H1 (cell line): ENCODE measurements around the gene ARHGEF10L. TPM values are rescaled to one million over a fixed set of nuclear protein-coding genes. Genes with fewer than 3 reads are reported as not detected.

Source experiments
- CTCF ChIA-PET: fragments of 300-600 bp; sonication (Branson Sonifier 250); formaldehyde crosslinking; loops from one replicate; lab custom pipeline; 2021; ENCODE audit not compliant: partially characterized antibody; lab: Charles Lee
- POLR2A ChIA-PET: fragments of 300-600 bp; sonication (Branson Sonifier 250); formaldehyde crosslinking; loops from one replicate; lab custom pipeline; 2021; ENCODE audit warnings: inconsistent platforms; ENCODE audit not compliant: partially characterized antibody; lab: Charles Lee
- DNase-seq, 2 experiments: peaks; one replicate each; pipeline versions ENCODE4 v3.0.0 to v3.0.0-alpha.2; 2010 to 2022; ENCODE audit warnings: low spot score in 2 of 2, low read depth in 1 of 2, mixed read lengths in 1 of 2
- FAIRE-seq: peaks from 2 replicates; lab custom pipeline; 2011; peaks lifted over from hg19 to GRCh38; lab: Jason Lieb, UNC
- H2AFZ ChIP-seq: 2 replicates; pipeline ENCODE4 v1.8.1; 2012; ENCODE audit warnings: low read length, inconsistent platforms
- H2AK5ac ChIP-seq: 2 replicates; pipeline ENCODE4 v1.6.1; 2013; ENCODE audit warnings: low read depth, low read length
- H2BK120ac ChIP-seq: replicated peaks from 2 replicates; pipeline ENCODE3; 2013; ENCODE audit warnings: low read depth, low read length, inconsistent platforms
- H2BK12ac ChIP-seq: 2 replicates; pipeline ENCODE4 v1.6.1; 2013; ENCODE audit warnings: low read depth, low read length
- H2BK15ac ChIP-seq: 2 replicates; pipeline ENCODE4 v1.6.1; 2013; ENCODE audit warnings: low read length
- H2BK20ac ChIP-seq: 2 replicates; pipeline ENCODE4 v1.6.1; 2013; ENCODE audit warnings: low read length
- H2BK5ac ChIP-seq: 2 replicates; pipeline ENCODE4 v1.6.1; 2013; ENCODE audit warnings: low read depth, low read length
- H3K14ac ChIP-seq: 2 replicates; pipeline ENCODE4 v1.6.1; 2013; ENCODE audit warnings: inconsistent platforms; ENCODE audit not compliant: insufficient read length
- H3K18ac ChIP-seq: 2 replicates; pipeline ENCODE4 v1.6.1; 2013; ENCODE audit warnings: low read length; ENCODE audit errors: extremely low read depth
- H3K23ac ChIP-seq: 2 replicates; pipeline ENCODE4 v1.6.1; 2013; ENCODE audit warnings: inconsistent platforms; ENCODE audit not compliant: insufficient read length
- H3K23me2 ChIP-seq: 2 replicates; pipeline ENCODE4 v1.6.1; 2013; ENCODE audit warnings: low read depth, low read length
- H3K27ac ChIP-seq: 2 replicates; pipeline ENCODE4 v1.6.1; 2011; ENCODE audit warnings: low read depth, low read length, inconsistent platforms
- H3K27me3 ChIP-seq, 4 experiments: replicated peaks in 1 of 4; 1 replicate in 1 of 4; 2 replicates in 3 of 4; pipeline versions ENCODE4 v1.6.1 to v1.8.1; 2011 to 2013; ENCODE audit warnings: low read length in 3 of 4, mild to moderate bottlenecking in 3 of 4, inconsistent platforms in 2 of 4, mixed read lengths in 2 of 4, moderate library complexity in 1 of 4; ENCODE audit not compliant: control insufficient read depth in 3 of 4, insufficient read depth in 3 of 4; ENCODE audit errors: extremely low read depth in 1 of 4
- H3K36me3 ChIP-seq, 4 experiments: 2 replicates each; pipeline versions ENCODE4 v1.6.1 to v1.8.1; 2011 to 2013; ENCODE audit warnings: mild to moderate bottlenecking in 4 of 4, low read length in 3 of 4, moderate library complexity in 2 of 4, control low read depth in 1 of 4, inconsistent platforms in 1 of 4; ENCODE audit not compliant: insufficient read depth in 4 of 4, control insufficient read depth in 2 of 4
- H3K4ac ChIP-seq: replicated peaks from 2 replicates; pipeline ENCODE3; 2013; ENCODE audit warnings: low read length, low read depth, mixed read lengths, inconsistent platforms; ENCODE audit not compliant: insufficient read length
- H3K4me1 ChIP-seq, 4 experiments: replicated peaks in 1 of 4; 1 replicate in 1 of 4; 2 replicates in 3 of 4; pipeline versions ENCODE4 v1.6.1 to v1.8.1; 2011 to 2013; ENCODE audit warnings: low read length in 3 of 4, inconsistent platforms in 2 of 4, mixed read lengths in 1 of 4; ENCODE audit not compliant: insufficient read depth in 4 of 4, control insufficient read depth in 3 of 4
- H3K4me2 ChIP-seq, 2 experiments: 2 replicates each; pipeline versions ENCODE4 v1.6.1 to v1.8.1; 2011 to 2013; ENCODE audit warnings: low read depth in 2 of 2, low read length in 2 of 2, control low read depth in 1 of 2, inconsistent platforms in 1 of 2, mild to moderate bottlenecking in 1 of 2; ENCODE audit not compliant: insufficient read depth in 1 of 2
- H3K4me3 ChIP-seq, 4 experiments: fragments of 200-600, 300-600 bp in 1 of 4; sonication (generic), shearing (Covaris generic), sonication (Bioruptor Twin) in 1 of 4; 2 replicates each; pipeline versions ENCODE4 v1.5.1 to v1.8.1; 2011 to 2016; ENCODE audit warnings: low read length in 4 of 4, low read depth in 3 of 4, control low read depth in 2 of 4, inconsistent platforms in 2 of 4, mild to moderate bottlenecking in 2 of 4, mixed read lengths in 1 of 4, moderate library complexity in 1 of 4; ENCODE audit not compliant: insufficient read depth in 2 of 4; ENCODE audit errors: extremely low read depth in 1 of 4
- H3K56ac ChIP-seq: replicated peaks from 2 replicates; pipeline ENCODE3; 2013; ENCODE audit warnings: low read depth, mild to moderate bottlenecking, mixed read lengths, low read length, inconsistent platforms; ENCODE audit not compliant: insufficient read length
- H3K79me1 ChIP-seq: 2 replicates; pipeline ENCODE4 v1.6.1; 2013; ENCODE audit warnings: low read depth, low read length, control low read depth
- H3K79me2 ChIP-seq, 2 experiments: 2 replicates each; pipeline versions ENCODE4 v1.6.1 to v1.8.1; 2012 to 2013; ENCODE audit warnings: low read length in 2 of 2, mild to moderate bottlenecking in 2 of 2, inconsistent platforms in 1 of 2; ENCODE audit not compliant: insufficient read depth in 2 of 2, control insufficient read depth in 1 of 2
- H3K9ac ChIP-seq, 4 experiments: replicated peaks in 1 of 4; 1 replicate in 1 of 4; 2 replicates in 3 of 4; pipeline versions ENCODE4 v1.6.1 to v1.8.1; 2011 to 2013; ENCODE audit warnings: low read depth in 3 of 4, low read length in 3 of 4, control low read depth in 2 of 4, mild to moderate bottlenecking in 2 of 4, moderate library complexity in 2 of 4, inconsistent platforms in 1 of 4; ENCODE audit errors: extremely low read depth in 1 of 4
- H3K9me3 ChIP-seq, 2 experiments: 2 replicates each; pipeline versions ENCODE4 v1.6.1 to v1.8.1; 2012 to 2013; ENCODE audit warnings: mild to moderate bottlenecking in 2 of 2, moderate library complexity in 2 of 2, control low read depth in 1 of 2, inconsistent platforms in 1 of 2, low read depth in 1 of 2, low read length in 1 of 2, mixed read lengths in 1 of 2; ENCODE audit not compliant: insufficient read depth in 2 of 2
- H4K20me1 ChIP-seq, 2 experiments: replicated peaks in 1 of 2; 2 replicates each; pipeline versions ENCODE3 to v1.8.1; 2011 to 2013; ENCODE audit warnings: inconsistent platforms in 2 of 2, low read length in 2 of 2, mild to moderate bottlenecking in 1 of 2; ENCODE audit not compliant: insufficient read depth in 2 of 2, control insufficient read depth in 1 of 2
- H4K5ac ChIP-seq: 2 replicates; pipeline ENCODE4 v1.6.1; 2013; ENCODE audit warnings: low read length, low read depth, mixed read lengths, inconsistent platforms; ENCODE audit not compliant: insufficient read length
- H4K8ac ChIP-seq: 2 replicates; pipeline ENCODE4 v1.8.0; 2013; ENCODE audit warnings: mild to moderate bottlenecking, moderate library complexity, low read length, inconsistent platforms; ENCODE audit not compliant: insufficient read depth; ENCODE audit errors: extremely low read depth
- H4K91ac ChIP-seq: replicated peaks from 2 replicates; pipeline ENCODE3; 2013; ENCODE audit warnings: low read length, mixed read lengths, inconsistent platforms; ENCODE audit not compliant: insufficient read length
- BRCA1 ChIP-seq: IDR thresholded peaks from 2 replicates; pipeline ENCODE4 v1.6.1; 2012; ENCODE audit warnings: low read depth, low read length, improper control_type of control experiment
- GABPA ChIP-seq: IDR thresholded peaks from 2 replicates; pipeline ENCODE4 v1.6.1; 2011; ENCODE audit warnings: mild to moderate bottlenecking, low read length, moderate library complexity, borderline replicate concordance; ENCODE audit not compliant: insufficient read depth
- HDAC2 ChIP-seq, 2 experiments: fragments of 300-600 bp in 1 of 2; sonication (generic) in 1 of 2; IDR thresholded peaks; 2 replicates each; pipeline ENCODE4 v1.6.1; 2011 to 2012; ENCODE audit warnings: low read depth in 2 of 2, low read length in 2 of 2, mild to moderate bottlenecking in 2 of 2, moderate library complexity in 2 of 2, borderline replicate concordance in 1 of 2, inconsistent platforms in 1 of 2
- KDM1A ChIP-seq: fragments of 200-600, 300-600 bp; sonication (generic); IDR thresholded peaks from 2 replicates; pipeline ENCODE4 v1.7.1; 2016; ENCODE audit warnings: mild to moderate bottlenecking, low read length, borderline replicate concordance
- KDM4A ChIP-seq: IDR thresholded peaks from one replicate; pipeline ENCODE4 v1.7.1; 2012; ENCODE audit warnings: low read depth, mild to moderate bottlenecking, moderate library complexity, low read length, inconsistent platforms; ENCODE audit not compliant: severe bottlenecking
- PHF8 ChIP-seq: fragments of 200-600 bp; sonication (generic); conservative IDR thresholded peaks from 2 replicates; pipeline ENCODE4 v1.7.1; 2012; ENCODE audit warnings: low read depth, mild to moderate bottlenecking, inconsistent platforms, low read length, moderate library complexity
- SIN3A ChIP-seq, 2 experiments: IDR thresholded peaks in 1 of 2; conservative IDR thresholded peaks in 1 of 2; 2 replicates each; pipeline ENCODE4 v1.6.1; 2011 to 2012; ENCODE audit warnings: low read length in 2 of 2, improper control_type of control experiment in 1 of 2, low read depth in 1 of 2, mild to moderate bottlenecking in 1 of 2
- SIRT6 ChIP-seq: IDR thresholded peaks from one replicate; pipeline ENCODE4 v1.7.1; 2012; ENCODE audit warnings: low read length, inconsistent platforms
- SIX5 ChIP-seq: IDR thresholded peaks from 2 replicates; pipeline ENCODE4 v1.6.1; 2011; ENCODE audit warnings: mild to moderate bottlenecking, low read depth, low read length
- SP4 ChIP-seq: IDR thresholded peaks from 2 replicates; pipeline ENCODE4 v1.6.1; 2012; ENCODE audit warnings: low read length, inconsistent platforms
- SUZ12 ChIP-seq: fragments of 200-600 bp; sonication (generic); IDR thresholded peaks from 2 replicates; pipeline ENCODE4 v1.6.1; 2012; ENCODE audit warnings: mild to moderate bottlenecking, inconsistent platforms, low read length, moderate library complexity, mixed read lengths
- TCF12 ChIP-seq: IDR thresholded peaks from 2 replicates; pipeline ENCODE4 v1.6.1; 2011; ENCODE audit warnings: low read depth, mild to moderate bottlenecking, low read length
- TEAD4 ChIP-seq: IDR thresholded peaks from 2 replicates; pipeline ENCODE4 v1.6.1; 2012; ENCODE audit warnings: low read depth, low read length, inconsistent platforms, mixed read lengths
- YY1 ChIP-seq: IDR thresholded peaks from 2 replicates; pipeline ENCODE4 v1.6.1; 2011; ENCODE audit warnings: low read depth, mild to moderate bottlenecking, low read length
- WGBS, 2 experiments: shearing (Covaris generic) in 1 of 2; methylation state at CpG; one replicate each; pipeline versions ENCODE4 v1.1.6 to v1.1.7; 2013 to 2015; ENCODE audit warnings: low lambda C conversion rate in 2 of 2, mixed read lengths in 2 of 2, inconsistent platforms in 1 of 2, low coverage in 1 of 2, missing lambda C conversion rate in 1 of 2; ENCODE audit not compliant: insufficient replicate concordance in 2 of 2, insufficient coverage in 1 of 2, insufficient read length in 1 of 2; ENCODE audit errors: extremely low coverage in 1 of 2, missing lambda C conversion rate in 1 of 2; 5-methylcytosine and 5-hydroxymethylcytosine counted together
- polyA plus RNA-seq, 7 experiments: library from polyadenylated mRNA; depleted of rRNA in 3 of 7; stranded (reverse) in 5 of 7; unstranded in 2 of 7; fragments of >200 nt in 5 of 7; fragments of 200-250 nt in 2 of 7; gene quantifications; 1 replicate in 5 of 7; 2 replicates in 1 of 7; 4 replicates in 1 of 7; pipeline versions ENCODE4 v1.2.1 to v1.2.3, GENCODE V29; 2011 to 2013; ENCODE audit warnings: missing spikeins in 2 of 7, mixed read lengths in 2 of 7
- total RNA-seq: library from RNA; stranded (reverse); fragmentation: NEBNext Ultra II Directional; extraction: Animal tissue kit (Norgen Biotek cat#: 25700); gene quantifications from 2 replicates; pipeline ENCODE4 v1.2.1, GENCODE V29; 2021
- TF ChIP-seq, protein P1 (sequence below): IDR thresholded peaks from 2 replicates; pipeline ENCODE4 v1.6.1; 2012; ENCODE audit warnings: inconsistent platforms

ARHGEF10L gene
- total and polyA plus RNA-seq, 2 of the 8 experiments (the other 6 are each of a cell fraction or from before 2014, with no cell fraction given), result 33.6 to 39.6 TPM

DNA sequence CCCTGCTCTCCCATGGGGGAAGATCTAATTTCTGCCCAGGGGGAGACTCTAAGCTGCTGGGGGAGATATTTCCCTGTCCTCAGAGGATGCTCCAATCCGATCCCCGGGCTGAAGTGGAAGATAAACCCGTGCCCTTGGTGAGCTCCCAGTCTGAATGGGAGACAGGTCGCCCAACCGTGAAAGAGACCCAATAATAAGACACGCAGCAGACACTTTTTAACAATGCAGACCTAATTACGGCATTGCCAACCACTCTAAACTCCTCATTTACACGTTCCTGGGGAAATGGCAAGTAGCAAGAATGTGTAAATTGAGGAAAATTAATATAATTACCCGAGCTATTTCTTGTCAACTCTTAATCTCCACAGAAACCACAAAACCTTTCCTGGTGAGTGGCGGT is 166.9 kb downstream of the ARHGEF10L start:
- H3K36me3 ChIP-seq, result no peaks in the 10 kb centered on the region
- H2BK20ac ChIP-seq, result no peak overlapping the region
- H2BK12ac ChIP-seq, result no peak overlapping the region
- CTCF ChIA-PET, result interaction anchor here (0.7 to 3.2 kb wide), 9 partner anchors 10 to 128 kb away, joined by 3 to 14 read pairs (median 4); no protein-coding TSS in a partner anchor
- H3K9me3 ChIP-seq, result peaks cover 4 to 17% of the 10 kb centered on the region in 2 experiments; a peak in 3 of 4 replicates
- H3K9ac ChIP-seq, result no peak overlapping the region
- no peak overlapping the region for H3K14ac ChIP-seq
- no peak overlapping the region for H3K4ac ChIP-seq
- no peak overlapping the region for H3K23ac ChIP-seq
- no peak overlapping the region for H4K5ac ChIP-seq
- WGBS, 2 experiments, result 93% methylated on average over 10 of the region's 10 CpGs; no CpG with 5 or more reads in 1 of the 2 experiments
- POLR2A ChIA-PET, result no interaction called here
- H3K18ac ChIP-seq, result no peak overlapping the region
- no peak overlapping the region for H2BK120ac ChIP-seq
- H3K27ac ChIP-seq, result no peak overlapping the region
- H3K79me1 ChIP-seq, result no peaks in the 10 kb centered on the region
- H4K91ac ChIP-seq, result no peak overlapping the region
- no peaks in the 10 kb centered on the region for H4K20me1 ChIP-seq
- H2BK15ac ChIP-seq, result no peak overlapping the region
- no peak overlapping the region for H3K4me3 ChIP-seq
- no peaks in the 10 kb centered on the region for H3K4me1 ChIP-seq
- DNase-seq, result no peak
- no peak overlapping the region for H2AFZ ChIP-seq
- H3K23me2 ChIP-seq, result no peaks in the 10 kb centered on the region
- H2BK5ac ChIP-seq, result no peak overlapping the region
- H3K56ac ChIP-seq, result no peak overlapping the region
- H3K27me3 ChIP-seq, result peaks cover 0 to 2% (median 0%) of the 10 kb centered on the region in 4 experiments; a peak in 2 of 7 replicates
- no peak overlapping the region for H4K8ac ChIP-seq
- H3K79me2 ChIP-seq, result no peaks in the 10 kb centered on the region
- no peak overlapping the region for H3K4me2 ChIP-seq
- FAIRE-seq, result no peak
- no peak for TF ChIP-seq SP4
- no peak for TF ChIP-seq BRCA1
- TF ChIP-seq GABPA, result no peak
- no peak for TF ChIP-seq TCF12
- TF ChIP-seq, protein P1, sequence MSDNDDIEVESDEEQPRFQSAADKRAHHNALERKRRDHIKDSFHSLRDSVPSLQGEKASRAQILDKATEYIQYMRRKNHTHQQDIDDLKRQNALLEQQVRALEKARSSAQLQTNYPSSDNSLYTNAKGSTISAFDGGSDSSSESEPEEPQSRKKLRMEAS, result no peak
- no peak for TF ChIP-seq KDM4A
- TF ChIP-seq SUZ12, result no peak
- TF ChIP-seq YY1, result no peak
- no peak for TF ChIP-seq SIN3A (conservative IDR thresholded peaks at IDR 0.05 in 1 of 2, IDR thresholded peaks at IDR 0.05 in 1 of 2; ENCODE audit: low read depth in 1 of 2, low read length in 2 of 2)
- no peak for TF ChIP-seq SIRT6
- no peak for TF ChIP-seq KDM1A
- TF ChIP-seq PHF8, result no peak
- no peak for TF ChIP-seq HDAC2 (IDR thresholded peaks at IDR 0.05; ENCODE audit: borderline replicate concordance in 1 of 2, low read depth in 2 of 2, low read length in 2 of 2)
- no peak for TF ChIP-seq SIX5
- TF ChIP-seq TEAD4, result no peak
- no peak overlapping the region for H2AK5ac ChIP-seq
